DMS79 treated with DMSO at 0.1 percent for 48 hours (cell line): ENCODE data around the gene ZNF827.

ENCODE experiments used
- DNase-seq: peaks from one replicate; lab custom pipeline; 2025; lab: John Stamatoyannopoulos, UW

ZNF827 gene

DNA sequence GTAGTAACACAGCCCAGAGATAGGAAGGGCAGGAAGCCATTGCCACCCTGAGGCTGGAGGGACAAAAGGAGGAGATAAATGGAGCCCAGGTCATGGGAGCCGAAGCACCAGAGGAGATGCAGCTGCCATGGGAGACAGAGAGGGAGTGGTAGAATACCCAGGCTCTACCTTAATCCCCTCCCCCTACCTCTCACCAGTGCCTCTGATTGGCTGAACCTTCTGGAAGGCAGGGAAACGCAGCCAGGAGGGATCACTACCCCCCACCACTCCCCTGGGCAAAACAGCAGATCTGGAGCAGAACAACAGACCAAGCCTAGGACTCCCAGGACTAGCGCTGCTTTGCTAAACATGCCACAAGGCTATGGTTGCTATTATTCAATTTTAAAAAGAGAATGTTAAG, 114.2 kb downstream of the ZNF827 start:
- DNase-seq = no peak

DNA sequence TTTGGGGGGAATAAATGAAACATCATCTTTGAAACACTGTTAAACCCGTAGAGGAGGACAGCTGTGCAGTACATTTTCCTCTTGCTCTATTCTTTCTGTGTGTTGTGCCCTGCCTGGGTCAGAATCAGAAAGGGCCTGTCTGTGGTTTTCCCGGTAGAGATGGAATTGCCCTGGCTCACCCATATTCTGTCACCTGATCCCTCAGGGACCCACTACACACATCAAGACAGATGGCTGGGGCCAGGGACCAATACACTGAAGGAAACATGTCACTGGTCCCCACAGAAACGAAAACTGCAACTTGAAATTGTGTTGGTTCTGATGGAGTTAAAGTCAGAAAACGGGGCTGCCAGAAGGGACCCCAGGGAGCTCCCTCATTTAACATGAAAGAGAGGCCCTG, 114.9 kb downstream of the ZNF827 start:
- no peak for DNase-seq

DNA sequence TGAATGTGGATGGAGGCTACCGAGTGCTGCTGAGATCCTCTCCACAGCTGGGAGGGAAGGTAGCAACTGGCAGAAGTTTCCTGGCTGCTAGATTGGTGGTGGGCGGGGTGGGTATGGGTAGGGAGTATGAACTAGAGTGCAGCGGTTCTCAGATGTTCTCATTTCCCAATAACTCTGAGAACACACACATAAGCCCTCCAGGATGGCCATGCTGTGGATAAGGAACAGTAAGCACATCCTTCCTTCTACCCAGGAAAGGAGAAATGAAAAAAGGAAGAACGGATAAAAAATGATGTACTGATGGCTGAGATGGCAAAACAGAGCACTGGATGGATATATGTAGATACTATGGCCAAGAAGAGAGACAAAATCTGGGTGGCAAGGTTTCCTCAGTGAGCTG, 116.0 kb downstream of the ZNF827 start:
- no peak for DNase-seq

DNA sequence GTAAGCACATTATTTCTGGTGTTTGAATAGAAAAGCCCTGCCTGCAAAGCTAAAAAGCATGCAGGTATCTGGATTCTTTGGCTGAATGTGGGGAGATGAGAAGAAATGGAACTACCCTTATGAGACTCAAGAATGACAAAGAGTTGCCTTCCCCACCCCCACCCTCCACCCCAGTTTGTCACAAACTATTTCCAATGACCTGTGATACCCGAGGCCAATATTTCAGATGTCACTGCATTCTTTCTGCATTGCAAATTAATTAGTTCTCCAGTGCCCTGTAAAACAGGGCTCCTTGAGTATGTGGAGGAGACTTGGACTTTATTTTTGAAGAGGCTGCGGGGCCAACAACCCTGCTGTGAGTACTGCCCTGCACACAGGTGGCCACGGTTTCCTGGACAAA, 116.4 kb downstream of the ZNF827 start:
- DNase-seq = no peak

DNA sequence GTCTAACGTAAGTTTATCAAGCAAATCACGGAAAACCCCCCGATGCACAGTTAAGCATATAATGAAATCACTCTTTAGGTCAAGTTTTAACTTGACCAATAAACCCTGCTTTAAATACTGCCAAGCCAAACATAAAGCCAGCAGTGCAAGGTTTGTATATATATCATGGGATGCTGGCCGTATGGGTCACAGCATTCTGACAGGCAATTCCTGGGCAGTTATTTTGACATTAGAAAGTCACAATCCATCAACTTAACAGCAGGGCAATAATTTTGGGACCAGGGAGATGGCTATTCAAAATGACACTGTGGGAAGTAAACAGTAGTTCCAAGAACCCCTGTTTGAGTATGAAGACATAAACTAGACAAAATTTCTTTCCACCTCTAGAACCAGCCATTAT, 116.9 kb downstream of the ZNF827 start:
- DNase-seq = no peak

DNA sequence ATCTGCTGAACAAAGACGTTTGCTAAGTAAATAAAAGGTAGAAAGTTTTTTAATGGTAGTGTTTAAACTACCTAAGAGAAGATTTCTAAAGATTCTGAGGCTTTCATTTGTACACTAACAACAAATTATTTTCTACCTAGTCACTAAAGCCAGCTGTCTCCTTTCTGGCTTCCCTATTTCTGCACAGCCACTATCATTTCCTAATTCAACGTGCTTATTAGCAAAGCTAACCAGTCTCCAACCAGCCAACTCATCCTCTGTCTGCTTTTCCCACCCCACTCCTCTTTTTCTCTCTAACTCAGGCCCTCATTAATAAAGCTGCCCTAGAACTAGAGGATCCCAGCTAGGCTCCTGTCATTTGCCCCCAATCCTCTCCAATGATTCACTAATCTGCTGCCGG, 118.2 kb downstream of the ZNF827 start:
- no peak for DNase-seq

DNA sequence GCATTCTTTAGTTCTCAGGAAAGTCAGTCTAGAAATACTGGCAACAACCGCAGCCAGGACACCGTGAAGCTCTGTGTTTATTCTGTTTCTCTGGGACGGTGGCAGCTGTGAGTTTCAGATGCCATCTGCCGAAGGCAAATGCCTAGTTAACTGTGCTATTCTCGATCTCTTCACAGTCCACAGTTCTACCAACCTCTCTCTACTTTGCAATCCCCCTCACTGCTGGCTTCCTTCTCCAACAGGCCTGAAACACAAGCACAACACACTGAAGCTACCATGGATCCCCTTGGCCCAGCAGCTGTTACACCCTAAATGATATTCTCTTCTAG, 118.8 kb downstream of the ZNF827 start:
- DNase-seq = no peak

DNA sequence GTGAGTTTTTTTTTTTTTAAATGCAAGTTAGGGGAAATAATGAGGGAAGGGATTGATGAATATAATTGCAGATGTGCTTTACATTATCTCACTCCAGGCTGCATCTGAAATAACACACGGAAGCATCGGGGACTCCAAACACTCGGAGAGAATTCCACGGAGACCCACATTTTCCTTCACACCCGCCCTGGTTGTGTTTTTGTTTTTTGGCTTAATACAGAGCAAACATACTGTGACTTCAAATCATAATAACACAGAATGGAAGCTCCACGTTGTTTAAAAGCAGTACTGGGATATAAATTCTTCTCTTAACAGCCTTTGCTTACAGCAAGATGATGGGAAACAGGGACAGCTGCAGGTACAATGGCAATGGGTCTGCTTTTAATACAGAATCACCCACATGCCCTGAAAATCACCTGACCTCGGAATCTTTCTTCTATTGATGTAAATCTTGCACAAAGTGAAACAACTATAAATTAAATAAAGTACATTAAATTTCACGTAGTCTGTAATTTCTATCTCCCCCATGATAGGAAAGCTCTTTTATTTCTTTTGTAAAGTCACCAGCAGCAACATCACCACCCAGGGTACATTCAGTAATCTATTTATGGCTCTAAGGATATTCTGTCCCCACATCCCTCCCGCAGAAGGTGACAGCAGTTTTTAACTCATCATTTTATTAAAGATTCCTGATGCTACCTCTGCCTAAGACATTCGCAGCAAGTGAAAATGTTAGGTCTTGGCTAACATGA, 119.3 kb downstream of the ZNF827 start:
- DNase-seq = no peak

DNA sequence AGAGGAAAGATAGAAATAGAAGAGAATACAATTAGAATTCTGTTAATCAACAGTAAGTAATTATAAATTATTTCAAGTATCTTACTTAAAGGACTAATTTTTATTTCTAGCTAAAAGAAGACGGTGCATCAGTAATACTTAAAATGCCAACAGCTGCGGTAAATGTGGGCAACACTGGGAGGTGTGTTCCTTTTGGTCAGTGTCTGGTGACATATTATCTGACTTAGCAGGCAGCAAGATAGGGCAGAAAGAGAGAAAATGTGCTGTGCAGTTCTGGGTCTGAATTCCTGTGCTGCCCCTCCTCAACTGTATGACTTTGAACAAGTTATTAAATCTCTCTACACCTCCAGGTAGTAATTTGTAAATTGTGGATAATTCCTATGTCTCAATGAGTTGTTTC, 120.6 kb downstream of the ZNF827 start:
- no peak for DNase-seq

DNA sequence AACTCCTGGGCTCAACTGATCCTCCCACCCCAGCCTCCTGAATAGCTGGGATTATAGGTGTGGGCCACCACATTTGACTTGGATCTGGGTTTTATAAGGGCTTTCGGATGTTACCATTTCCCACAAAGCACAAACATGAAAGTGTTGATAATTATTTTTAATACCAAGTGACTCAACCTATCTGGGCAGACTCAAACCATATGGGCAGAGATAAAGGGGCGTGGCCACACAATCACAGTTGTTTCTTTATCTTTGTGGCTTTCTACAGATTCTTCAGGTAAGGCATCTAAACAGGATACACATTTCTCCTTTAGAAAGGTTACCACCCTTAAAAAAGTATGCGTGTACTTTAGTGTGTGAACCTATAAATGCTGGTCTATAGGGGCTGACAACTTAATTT, 122.5 kb downstream of the ZNF827 start:
- no peak for DNase-seq

DNA sequence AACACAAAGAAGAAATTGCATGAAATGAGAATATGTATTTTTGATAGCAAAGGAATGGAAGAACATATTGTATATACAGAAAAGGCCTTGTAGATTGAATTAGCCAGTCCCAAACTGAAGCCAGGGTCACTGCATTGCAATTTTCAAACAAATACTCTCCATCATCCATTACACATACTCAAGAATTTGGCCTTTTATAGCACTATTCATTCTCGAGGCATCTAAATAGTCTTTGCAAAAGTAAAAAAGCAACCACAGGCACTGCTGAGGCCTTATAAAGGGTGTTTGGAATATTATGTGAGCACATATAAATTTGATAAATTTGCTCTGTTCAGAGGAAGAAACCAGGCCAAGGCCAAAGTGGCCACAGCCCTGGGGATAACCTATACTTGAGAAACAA, 123.0 kb downstream of the ZNF827 start:
- DNase-seq = no peak

DNA sequence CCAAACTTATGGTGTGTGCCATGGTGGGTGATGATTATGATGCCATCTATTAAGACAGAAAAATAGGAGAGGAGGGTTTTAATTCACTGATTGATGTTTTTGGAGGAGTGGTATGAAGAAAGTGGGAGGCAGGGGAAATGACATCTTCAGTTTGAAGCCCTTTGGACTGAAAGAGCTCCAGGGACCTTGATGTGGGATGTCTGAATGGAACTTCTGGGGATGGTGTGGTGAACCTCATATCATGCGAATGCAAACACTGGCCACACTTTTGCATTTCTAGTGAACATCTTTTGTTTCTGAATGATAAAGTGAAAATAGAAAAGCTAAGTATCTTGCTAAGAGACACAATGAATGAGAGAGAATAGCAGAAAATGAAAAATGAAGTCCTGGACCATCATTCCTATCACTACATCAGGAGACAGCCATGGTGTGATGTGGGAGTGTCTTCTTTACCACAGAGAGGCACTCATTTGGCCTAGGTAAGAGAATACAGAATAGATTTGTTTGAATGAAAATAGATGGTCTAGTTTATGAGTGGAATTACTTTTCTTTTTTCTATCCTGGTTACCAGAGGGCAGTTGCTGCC, 123.5 kb downstream of the ZNF827 start:
- DNase-seq = no peak

DNA sequence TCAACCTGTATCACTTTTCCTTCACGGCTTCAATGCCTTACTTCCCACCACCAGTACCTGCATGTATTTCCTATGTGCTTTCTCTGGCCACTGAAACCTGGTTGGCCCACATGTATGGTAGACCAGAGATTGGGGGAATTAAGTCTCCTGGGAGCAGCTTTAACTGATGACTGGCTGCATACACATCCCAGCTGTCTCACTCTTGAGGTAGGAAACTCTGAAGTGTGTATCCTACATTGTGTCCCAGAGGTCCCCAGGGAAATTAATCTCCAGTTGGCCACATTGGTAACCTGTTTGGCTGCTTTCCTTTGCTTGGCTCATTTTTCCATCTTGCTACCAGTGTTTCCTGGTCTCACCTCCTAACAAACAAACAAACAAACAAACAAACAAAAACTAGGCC, 124.4 kb downstream of the ZNF827 start:
- DNase-seq = no peak

DNA sequence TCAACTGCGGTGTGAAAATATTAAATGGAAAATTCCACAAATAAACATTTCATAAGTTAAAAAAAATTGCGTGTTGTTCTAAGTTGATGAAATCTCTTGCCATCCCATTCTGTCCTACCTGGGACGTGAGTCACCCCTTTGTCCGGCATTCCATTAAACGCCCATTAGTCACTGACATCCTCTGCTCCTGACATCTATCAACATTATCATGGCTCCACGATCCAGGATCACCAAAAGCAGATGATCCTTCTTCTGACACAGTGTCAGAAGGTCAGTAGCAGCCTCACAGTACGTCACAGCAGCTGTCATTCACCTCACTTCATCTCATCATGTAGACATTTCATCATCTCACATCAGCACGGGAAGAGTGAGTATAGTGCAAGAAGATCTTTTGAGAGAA, 125.7 kb downstream of the ZNF827 start:
- DNase-seq = no peak

DNA sequence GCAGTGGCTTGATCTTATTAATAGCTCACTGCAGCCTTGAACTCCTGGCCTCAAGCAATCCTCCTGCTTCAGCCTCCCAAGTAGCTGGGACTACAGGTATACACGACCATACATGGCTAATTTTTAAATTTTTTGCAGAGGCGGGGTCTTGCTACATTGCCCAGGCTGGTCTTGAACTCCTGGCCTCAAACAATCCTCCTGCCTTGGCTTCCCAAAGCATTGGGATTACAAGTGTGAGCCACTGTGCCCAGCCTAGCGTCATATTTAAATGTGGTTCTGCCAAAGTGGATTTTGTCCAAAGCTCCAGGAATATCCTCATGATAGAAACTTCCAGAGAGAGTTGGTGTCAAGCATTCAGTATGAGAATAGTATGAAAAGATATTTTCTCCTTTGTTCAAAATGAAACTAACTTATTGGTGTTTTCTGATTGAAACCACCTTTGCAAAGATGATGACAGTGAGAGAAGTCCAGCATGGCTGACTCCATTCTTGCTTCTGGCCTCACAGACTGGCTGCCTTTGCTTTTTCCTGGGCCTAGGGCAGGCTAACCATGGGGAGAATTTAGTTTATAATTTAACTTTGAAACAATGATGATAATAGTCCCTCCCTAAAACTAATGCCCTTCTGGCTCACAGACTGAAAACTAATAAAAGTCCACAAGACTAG, 129.6 kb downstream of the ZNF827 start:
- DNase-seq = no peak

DNA sequence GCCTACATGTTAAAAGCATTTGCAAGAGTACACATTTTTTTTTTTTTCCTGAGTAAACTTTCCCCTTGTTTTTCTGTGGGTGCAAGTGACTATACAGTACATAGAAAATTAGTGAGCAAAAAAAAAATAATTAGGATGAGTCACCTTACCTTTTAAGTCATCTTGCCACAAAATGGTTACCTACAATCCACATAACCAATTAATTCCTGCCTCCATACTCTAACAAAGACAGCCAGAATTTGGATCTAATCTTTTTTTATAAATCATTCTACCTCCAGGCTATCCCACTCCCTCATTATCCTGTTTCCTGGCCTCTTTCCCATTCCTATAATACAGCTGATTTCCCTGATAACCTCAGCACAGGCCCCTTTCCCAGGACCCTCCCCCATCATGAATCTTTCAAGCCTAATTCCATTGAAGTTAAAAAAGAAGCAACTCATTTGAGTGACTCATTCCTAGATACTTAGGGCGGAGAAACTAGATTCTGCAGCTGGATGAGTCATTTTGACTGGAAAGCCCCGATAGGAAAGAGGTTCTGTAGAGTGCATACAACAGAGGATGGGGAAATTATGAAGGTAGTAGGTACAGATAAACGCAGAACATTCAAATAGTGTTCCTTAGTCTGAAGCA, 130.5 kb downstream of the ZNF827 start:
- DNase-seq = no peak

DNA sequence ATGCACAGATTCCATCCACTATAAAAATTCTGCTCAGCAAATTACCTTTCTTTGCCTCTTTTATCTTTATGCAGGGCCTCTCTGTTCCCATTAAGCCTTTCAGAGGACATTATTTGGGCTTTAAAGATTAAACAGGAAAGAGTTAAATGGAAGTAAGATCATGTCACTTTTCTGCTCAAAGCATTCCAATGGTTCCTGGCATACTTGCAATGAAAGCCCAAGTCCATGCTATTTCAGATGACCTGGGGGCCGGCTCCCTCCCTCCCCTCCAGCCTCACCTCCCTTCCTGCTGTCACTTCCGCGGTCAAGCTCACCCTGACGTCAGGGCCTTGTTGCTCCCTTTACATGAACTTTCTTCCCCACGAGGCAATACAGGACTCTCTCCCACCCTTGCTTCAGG, 133.1 kb downstream of the ZNF827 start:
- no peak for DNase-seq

DNA sequence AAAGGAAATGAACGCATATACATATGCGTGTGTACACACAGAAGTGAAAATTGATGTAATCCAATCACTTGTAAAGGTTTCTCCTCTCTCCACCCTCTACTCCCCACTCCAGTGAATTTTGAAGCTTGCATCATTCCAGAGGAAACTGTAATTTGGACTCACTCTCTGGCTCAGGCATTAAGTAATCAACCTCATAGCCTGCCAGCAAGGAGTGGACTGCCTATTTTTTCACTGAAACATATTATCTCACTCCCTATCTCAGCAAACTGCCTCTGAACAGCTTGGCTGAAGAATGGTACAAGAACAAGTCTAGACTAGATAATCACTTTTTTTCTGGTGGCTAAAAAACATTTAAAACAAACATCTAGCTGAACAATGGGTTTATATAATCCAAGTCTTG, 134.5 kb downstream of the ZNF827 start:
- DNase-seq = no peak

DNA sequence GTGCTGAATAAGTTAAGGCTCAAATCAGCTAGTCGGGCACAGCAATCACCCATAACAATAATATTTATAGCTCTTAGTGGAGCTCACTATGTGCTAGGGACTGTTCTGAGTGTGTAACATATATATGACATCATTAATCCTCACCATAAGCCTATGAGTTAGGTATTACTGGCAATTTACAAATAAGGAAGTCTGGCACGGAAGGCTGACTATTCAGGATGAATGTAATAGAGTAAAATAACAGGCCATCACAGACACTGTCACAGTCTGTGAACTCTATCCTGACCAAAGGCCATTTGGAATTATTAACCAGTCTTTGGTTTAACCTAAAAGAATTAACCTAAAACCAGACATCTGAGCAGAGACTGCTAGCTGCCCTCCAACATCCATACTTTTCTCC, 139.4 kb downstream of the ZNF827 start:
- DNase-seq = no peak

DNA sequence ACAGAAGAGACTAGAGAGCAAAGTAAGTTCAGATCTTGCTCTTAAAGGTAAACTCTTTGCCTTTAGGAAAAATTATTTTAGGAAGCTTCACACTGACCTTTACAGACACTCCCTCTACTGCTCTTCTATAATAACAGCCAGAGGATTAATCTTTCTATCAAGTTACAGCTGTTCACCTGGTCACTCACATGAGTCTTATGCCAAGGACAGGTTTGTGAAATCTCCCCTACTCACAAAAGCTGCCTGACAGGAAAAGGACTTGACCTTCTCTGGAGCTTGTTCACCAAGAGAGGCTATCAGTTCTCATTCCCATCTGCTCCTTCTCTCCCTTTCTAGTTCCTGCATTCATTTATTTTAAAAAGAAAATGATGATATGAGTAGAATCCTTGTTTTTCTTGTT, 141.3 kb downstream of the ZNF827 start:
- DNase-seq = no peak

DNA sequence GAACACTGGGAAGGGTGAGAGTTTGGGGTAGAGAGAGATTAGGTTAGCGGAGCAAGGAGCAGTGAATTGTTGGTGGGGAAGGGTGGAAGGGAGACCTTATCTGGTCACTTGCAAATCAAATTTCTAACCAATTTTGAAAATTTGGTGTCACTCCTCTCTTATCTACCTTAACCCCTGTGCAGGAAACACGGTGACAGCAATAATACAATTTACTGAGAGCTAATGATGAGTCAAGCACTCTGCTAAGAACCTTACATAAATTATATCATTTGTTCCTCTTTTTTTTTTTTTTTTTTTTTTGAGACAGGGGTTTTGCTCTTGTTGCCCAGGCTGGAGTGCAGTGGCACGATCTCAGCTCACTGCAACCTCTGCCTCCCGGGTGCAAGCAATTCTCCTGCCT, 142.3 kb downstream of the ZNF827 start:
- no peak for DNase-seq

DNA sequence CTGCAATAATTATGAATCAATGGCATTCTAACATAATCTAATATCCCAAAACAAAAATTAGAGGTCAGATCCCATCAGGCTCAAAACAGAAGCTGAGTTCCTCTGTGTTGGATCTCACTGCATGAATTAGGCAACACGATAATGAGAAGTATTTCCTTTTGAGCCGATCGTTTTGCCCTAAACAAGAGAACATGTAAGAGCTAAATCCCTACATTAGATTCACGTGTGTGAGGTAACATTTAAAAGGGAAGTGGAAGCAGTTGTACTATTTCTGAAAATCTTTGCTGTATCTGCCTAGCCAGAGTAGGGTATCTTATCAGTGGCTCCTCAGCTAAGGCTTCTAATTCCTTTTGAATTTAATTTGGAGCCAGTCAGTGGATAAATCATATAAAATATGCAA, 143.1 kb downstream of the ZNF827 start:
- DNase-seq = no peak

DNA sequence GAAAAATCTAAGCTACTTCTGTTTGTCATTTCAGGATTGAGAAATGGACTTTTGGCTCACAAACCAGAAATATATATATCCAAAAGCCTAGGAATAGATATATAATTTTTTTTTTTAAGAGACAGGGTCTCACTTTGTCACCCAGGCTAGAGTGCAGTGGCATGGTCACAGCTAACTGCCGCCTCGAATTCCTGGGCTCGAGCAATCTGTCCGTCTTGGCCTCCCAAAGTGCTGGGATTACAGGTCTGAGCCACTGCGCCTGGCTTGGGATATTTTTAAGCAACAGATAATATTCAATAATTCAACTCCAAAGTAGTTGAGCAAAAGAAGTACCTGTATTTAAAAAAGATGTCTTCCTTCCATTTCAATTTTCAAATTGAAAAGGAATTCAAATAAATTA, 146.2 kb downstream of the ZNF827 start:
- no peak for DNase-seq
